Lung microvascular endothelial cell (primary cell): ENCODE results near the gene AKR1B15. TPM values are rescaled to one million over a fixed set of nuclear protein-coding genes. Genes with fewer than 3 reads are reported as not detected.
"Not testable (repeated sequence)": the region's sequence is repeated elsewhere in the genome, so short reads cannot be mapped to it uniquely, and the experiment has no call there.

Source experiments
- DNase-seq, 2 donors: peaks; one replicate each; pipeline versions ENCODE4 v3.0.0 to v3.0.0-alpha.2; 2010; ENCODE audit warnings: low read depth in 2 of 2
- total RNA-seq: library from RNA; depleted of rRNA; stranded (reverse); fragments of >200 nt; gene quantifications from 2 replicates; pipeline ENCODE4 v1.2.1, GENCODE V29; 2014

Gene AKR1B15
- total RNA-seq, result not detected in 2 replicates

- no peak for DNase-seq
Measured at GRCh38 chr7:134548877-134549276, at the start of gene AKR1B15. Gene AKR1B15 (plus strand): TSS chr7:134549110. CDS start chr7:134564620, 15,510 bp downstream.

GRCh38 chr7:134500406-134500805, 48.5 kb upstream of the AKR1B15 start:
- DNase-seq, result no peak

GRCh38 chr7:134500982-134501381, 47.9 kb upstream of the AKR1B15 start:
- no peak for DNase-seq

GRCh38 chr7:134502463-134503371, 46.2 kb upstream of the AKR1B15 start:
- DNase-seq, result peak in 1 of 2 donors; percentile 50

- peak in 1 of 2 donors; percentile 37 for DNase-seq
Measured at GRCh38 chr7:134504660-134505164, 44.2 kb upstream of the AKR1B15 start.

GRCh38 chr7:134505856-134506255, 43.1 kb upstream of the AKR1B15 start:
- no peak for DNase-seq

- DNase-seq, result no peak
Measured at GRCh38 chr7:134509010-134509409, 39.9 kb upstream of the AKR1B15 start.

- no peak for DNase-seq
Measured at GRCh38 chr7:134510646-134511045, 38.3 kb upstream of the AKR1B15 start.

- DNase-seq, result no peak
Measured at GRCh38 chr7:134512271-134512670, 36.6 kb upstream of the AKR1B15 start.

- peak; percentile 63 to 65 for DNase-seq
Measured at GRCh38 chr7:134513169-134513752, 35.6 kb upstream of the AKR1B15 start.

GRCh38 chr7:134514106-134514505, 34.8 kb upstream of the AKR1B15 start:
- DNase-seq, result no peak

- peak; percentile 84 to 85 for DNase-seq
Measured at GRCh38 chr7:134514663-134515062, 34.2 kb upstream of the AKR1B15 start.

GRCh38 chr7:134515569-134516468, 33.1 kb upstream of the AKR1B15 start:
- DNase-seq, result peak; percentile 20 to 82

GRCh38 chr7:134520130-134520529, 28.8 kb upstream of the AKR1B15 start:
- peak in 1 of 2 donors; percentile 41 for DNase-seq

- no peak for DNase-seq
Measured at GRCh38 chr7:134522601-134523000, 26.3 kb upstream of the AKR1B15 start.

GRCh38 chr7:134525449-134525848, 23.5 kb upstream of the AKR1B15 start:
- not testable (repeated sequence) for DNase-seq

GRCh38 chr7:134526552-134527248, 22.2 kb upstream of the AKR1B15 start:
- DNase-seq, result not testable (repeated sequence)

GRCh38 chr7:134527979-134528371, 20.9 kb upstream of the AKR1B15 start:
- DNase-seq, result no peak

- DNase-seq, result no peak
Measured at GRCh38 chr7:134528749-134529148, 20.2 kb upstream of the AKR1B15 start.

- no peak for DNase-seq
Measured at GRCh38 chr7:134530460-134530859, 18.4 kb upstream of the AKR1B15 start.
